Tongue (tissue), 2 donors: Measurements from ENCODE around the gene FOXJ1. TPM values are rescaled to one million over a fixed set of nuclear protein-coding genes. Genes with fewer than 3 reads are reported as not detected.

Experiments
- DNase-seq: peaks from one replicate; pipeline ENCODE4 v3.0.0-alpha.2; 2015
- total RNA-seq: library from RNA; depleted of rRNA; stranded (reverse); fragments of >200 nt; gene quantifications from one replicate; pipeline ENCODE4 v1.2.3, GENCODE V29; 2014

Gene FOXJ1
- total RNA-seq, 1 donor from 2014 or later, result 0.51 TPM

- no peak for DNase-seq
Observed at GRCh38 chr17:76123749-76124581, 17.1 kb downstream of the FOXJ1 start.

- DNase-seq, result no peak
Observed at GRCh38 chr17:76123191-76123499, 17.9 kb downstream of the FOXJ1 start.

- DNase-seq, result peak; percentile 38
Observed at GRCh38 chr17:76122431-76123190, 18.4 kb downstream of the FOXJ1 start.

- DNase-seq, result no peak
Observed at GRCh38 chr17:76121932-76122430, 19.1 kb downstream of the FOXJ1 start.

- no peak for DNase-seq
Observed at GRCh38 chr17:76120658-76121008, 20.4 kb downstream of the FOXJ1 start.

GRCh38 chr17:76119409-76120371, 21.4 kb downstream of the FOXJ1 start:
- no peak for DNase-seq

GRCh38 chr17:76115138-76115754, 25.8 kb downstream of the FOXJ1 start:
- no peak for DNase-seq

GRCh38 chr17:76111956-76112355, 29.1 kb downstream of the FOXJ1 start:
- DNase-seq, result no peak

GRCh38 chr17:76107509-76107908, 33.5 kb downstream of the FOXJ1 start:
- no peak for DNase-seq

GRCh38 chr17:76106703-76107102, 34.3 kb downstream of the FOXJ1 start:
- DNase-seq, result peak; percentile 33

GRCh38 chr17:76104896-76105231, 36.2 kb downstream of the FOXJ1 start:
- no peak for DNase-seq

- DNase-seq, result no peak
Observed at GRCh38 chr17:76104140-76104895, 36.7 kb downstream of the FOXJ1 start.

- peak; percentile 98 for DNase-seq
Observed at GRCh38 chr17:76103274-76104139, 37.5 kb downstream of the FOXJ1 start, which contains the start of gene EXOC7. TSS of gene EXOC7 (minus strand) at chr17:76103787. CDS start at chr17:76103692, 95 bp downstream.

- no peak for DNase-seq
Observed at GRCh38 chr17:76102944-76103273, 38.1 kb downstream of the FOXJ1 start.

- DNase-seq, result no peak
Observed at GRCh38 chr17:76097716-76098295, 43.2 kb downstream of the FOXJ1 start.

GRCh38 chr17:76095943-76096342, 45.1 kb downstream of the FOXJ1 start:
- DNase-seq, result no peak

GRCh38 chr17:76094046-76094445, 47.0 kb downstream of the FOXJ1 start:
- no peak for DNase-seq

- no peak for DNase-seq
Observed at GRCh38 chr17:76092526-76093413, 48.3 kb downstream of the FOXJ1 start.
